Liver (tissue), 3 donors: ENCODE measurements around the gene CEP135.

Experiments used
- CTCF ChIP-seq: fragments of 150-350 bp; IDR thresholded peaks from 2 replicates; pipeline ENCODE4 v1.5.1; 2017; ENCODE audit warnings: improper control_type of control experiment, low read depth, low read length; ENCODE audit not compliant: missing input control
- GABPA ChIP-seq, 2 donors: IDR thresholded peaks in 1 of 2; conservative IDR thresholded peaks in 1 of 2; 2 replicates each; pipeline ENCODE4 v1.6.1; 2016; ENCODE audit warnings: antibody characterized with exemption in 2 of 2, mild to moderate bottlenecking in 1 of 2, moderate library complexity in 1 of 2
- HNF4G ChIP-seq: IDR thresholded peaks from 2 replicates; pipeline ENCODE4 v1.6.1; 2016; ENCODE audit warnings: antibody characterized with exemption
- RAD21 ChIP-seq, 2 donors: IDR thresholded peaks; 2 replicates each; pipeline ENCODE4 v1.6.1; 2016; ENCODE audit warnings: antibody characterized with exemption in 2 of 2, mild to moderate bottlenecking in 2 of 2
- RXRA ChIP-seq, 2 donors: IDR thresholded peaks; 2 replicates each; pipeline ENCODE4 v1.6.1; 2017 to 2018; ENCODE audit warnings: antibody characterized with exemption in 2 of 2, mild to moderate bottlenecking in 1 of 2
- YY1 ChIP-seq: IDR thresholded peaks from 2 replicates; pipeline ENCODE4 v1.6.1; 2016; ENCODE audit warnings: antibody characterized with exemption, mild to moderate bottlenecking
- ZBTB33 ChIP-seq: IDR thresholded peaks from 2 replicates; pipeline ENCODE4 v1.6.1; 2016; ENCODE audit warnings: antibody characterized with exemption
- TF ChIP-seq, protein P1 (sequence below): IDR thresholded peaks from 2 replicates; pipeline ENCODE4 v1.6.1; 2016; ENCODE audit warnings: antibody characterized with exemption, mild to moderate bottlenecking
- TF ChIP-seq, protein P2 (sequence below): IDR thresholded peaks from 2 replicates; pipeline ENCODE4 v1.6.1; 2016; ENCODE audit warnings: antibody characterized with exemption
- TF ChIP-seq, protein P3 (sequence below): IDR thresholded peaks from 2 replicates; pipeline ENCODE4 v1.6.1; 2016; ENCODE audit warnings: antibody characterized with exemption
- donor health status: healthy.
- donor health status: healthy.

DNA sequence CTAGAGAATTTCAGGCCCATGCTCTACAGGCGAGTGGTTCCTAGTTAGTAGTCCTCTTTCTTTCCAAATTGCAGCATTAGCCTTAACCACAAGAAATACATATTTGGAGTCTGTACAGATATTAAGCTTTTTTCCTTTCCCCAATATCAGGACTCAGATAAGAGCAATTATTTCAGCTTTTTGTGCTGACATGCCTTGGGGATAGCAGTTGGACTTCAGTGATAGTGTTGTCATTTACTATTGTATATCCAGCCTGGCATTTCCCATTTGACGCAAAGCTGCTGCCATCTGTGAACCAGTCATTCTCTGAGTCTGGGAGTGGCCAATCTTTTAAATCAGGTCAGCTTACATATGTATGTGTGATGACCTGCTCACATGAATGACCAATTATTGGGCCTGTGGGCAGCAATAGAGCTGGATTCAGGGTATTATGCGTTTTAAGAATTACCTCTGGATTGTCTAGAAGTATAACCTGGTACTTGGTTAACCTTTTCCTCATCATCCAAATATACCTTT lies 6.8 kb upstream of the CEP135 start:
- TF ChIP-seq CTCF (no peak), GABPA (IDR thresholded peaks at IDR 0.05 in 1 of 2, conservative IDR thresholded peaks at IDR 0.05 in 1 of 2) (no peak), ZBTB33 (no peak), RAD21 (IDR thresholded peaks at IDR 0.05) (no peak), YY1 (no peak), RXRA (IDR thresholded peaks at IDR 0.05) (no peak), HNF4G (no peak)
- TF ChIP-seq, protein P1, sequence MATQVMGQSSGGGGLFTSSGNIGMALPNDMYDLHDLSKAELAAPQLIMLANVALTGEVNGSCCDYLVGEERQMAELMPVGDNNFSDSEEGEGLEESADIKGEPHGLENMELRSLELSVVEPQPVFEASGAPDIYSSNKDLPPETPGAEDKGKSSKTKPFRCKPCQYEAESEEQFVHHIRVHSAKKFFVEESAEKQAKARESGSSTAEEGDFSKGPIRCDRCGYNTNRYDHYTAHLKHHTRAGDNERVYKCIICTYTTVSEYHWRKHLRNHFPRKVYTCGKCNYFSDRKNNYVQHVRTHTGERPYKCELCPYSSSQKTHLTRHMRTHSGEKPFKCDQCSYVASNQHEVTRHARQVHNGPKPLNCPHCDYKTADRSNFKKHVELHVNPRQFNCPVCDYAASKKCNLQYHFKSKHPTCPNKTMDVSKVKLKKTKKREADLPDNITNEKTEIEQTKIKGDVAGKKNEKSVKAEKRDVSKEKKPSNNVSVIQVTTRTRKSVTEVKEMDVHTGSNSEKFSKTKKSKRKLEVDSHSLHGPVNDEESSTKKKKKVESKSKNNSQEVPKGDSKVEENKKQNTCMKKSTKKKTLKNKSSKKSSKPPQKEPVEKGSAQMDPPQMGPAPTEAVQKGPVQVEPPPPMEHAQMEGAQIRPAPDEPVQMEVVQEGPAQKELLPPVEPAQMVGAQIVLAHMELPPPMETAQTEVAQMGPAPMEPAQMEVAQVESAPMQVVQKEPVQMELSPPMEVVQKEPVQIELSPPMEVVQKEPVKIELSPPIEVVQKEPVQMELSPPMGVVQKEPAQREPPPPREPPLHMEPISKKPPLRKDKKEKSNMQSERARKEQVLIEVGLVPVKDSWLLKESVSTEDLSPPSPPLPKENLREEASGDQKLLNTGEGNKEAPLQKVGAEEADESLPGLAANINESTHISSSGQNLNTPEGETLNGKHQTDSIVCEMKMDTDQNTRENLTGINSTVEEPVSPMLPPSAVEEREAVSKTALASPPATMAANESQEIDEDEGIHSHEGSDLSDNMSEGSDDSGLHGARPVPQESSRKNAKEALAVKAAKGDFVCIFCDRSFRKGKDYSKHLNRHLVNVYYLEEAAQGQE, result no peak
- TF ChIP-seq, protein P2, sequence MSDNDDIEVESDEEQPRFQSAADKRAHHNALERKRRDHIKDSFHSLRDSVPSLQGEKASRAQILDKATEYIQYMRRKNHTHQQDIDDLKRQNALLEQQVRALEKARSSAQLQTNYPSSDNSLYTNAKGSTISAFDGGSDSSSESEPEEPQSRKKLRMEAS, result no peak
- TF ChIP-seq, protein P3, sequence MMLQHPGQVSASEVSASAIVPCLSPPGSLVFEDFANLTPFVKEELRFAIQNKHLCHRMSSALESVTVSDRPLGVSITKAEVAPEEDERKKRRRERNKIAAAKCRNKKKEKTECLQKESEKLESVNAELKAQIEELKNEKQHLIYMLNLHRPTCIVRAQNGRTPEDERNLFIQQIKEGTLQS, result no peak
